ENCODE measurements around the gene PDZRN3.

Gene PDZRN3

GRCh38 chr3:73352841-73353645 lies 271.7 kb downstream of the PDZRN3 start:
- no peak for TF ChIP-seq TAF1 (IDR thresholded peaks at IDR 0.05; ENCODE audit: borderline replicate concordance, insufficient read depth, low read length)
- no peak for TF ChIP-seq POLR2AphosphoS5 (IDR thresholded peaks at IDR 0.05; ENCODE audit: low read depth, low read length)
- TF ChIP-seq, protein P1, sequence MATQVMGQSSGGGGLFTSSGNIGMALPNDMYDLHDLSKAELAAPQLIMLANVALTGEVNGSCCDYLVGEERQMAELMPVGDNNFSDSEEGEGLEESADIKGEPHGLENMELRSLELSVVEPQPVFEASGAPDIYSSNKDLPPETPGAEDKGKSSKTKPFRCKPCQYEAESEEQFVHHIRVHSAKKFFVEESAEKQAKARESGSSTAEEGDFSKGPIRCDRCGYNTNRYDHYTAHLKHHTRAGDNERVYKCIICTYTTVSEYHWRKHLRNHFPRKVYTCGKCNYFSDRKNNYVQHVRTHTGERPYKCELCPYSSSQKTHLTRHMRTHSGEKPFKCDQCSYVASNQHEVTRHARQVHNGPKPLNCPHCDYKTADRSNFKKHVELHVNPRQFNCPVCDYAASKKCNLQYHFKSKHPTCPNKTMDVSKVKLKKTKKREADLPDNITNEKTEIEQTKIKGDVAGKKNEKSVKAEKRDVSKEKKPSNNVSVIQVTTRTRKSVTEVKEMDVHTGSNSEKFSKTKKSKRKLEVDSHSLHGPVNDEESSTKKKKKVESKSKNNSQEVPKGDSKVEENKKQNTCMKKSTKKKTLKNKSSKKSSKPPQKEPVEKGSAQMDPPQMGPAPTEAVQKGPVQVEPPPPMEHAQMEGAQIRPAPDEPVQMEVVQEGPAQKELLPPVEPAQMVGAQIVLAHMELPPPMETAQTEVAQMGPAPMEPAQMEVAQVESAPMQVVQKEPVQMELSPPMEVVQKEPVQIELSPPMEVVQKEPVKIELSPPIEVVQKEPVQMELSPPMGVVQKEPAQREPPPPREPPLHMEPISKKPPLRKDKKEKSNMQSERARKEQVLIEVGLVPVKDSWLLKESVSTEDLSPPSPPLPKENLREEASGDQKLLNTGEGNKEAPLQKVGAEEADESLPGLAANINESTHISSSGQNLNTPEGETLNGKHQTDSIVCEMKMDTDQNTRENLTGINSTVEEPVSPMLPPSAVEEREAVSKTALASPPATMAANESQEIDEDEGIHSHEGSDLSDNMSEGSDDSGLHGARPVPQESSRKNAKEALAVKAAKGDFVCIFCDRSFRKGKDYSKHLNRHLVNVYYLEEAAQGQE (IDR thresholded peaks at IDR 0.05; ENCODE audit: insufficient read depth in 1 of 2, low read depth in 2 of 2, low read length in 2 of 2), result no peak
- no peak for TF ChIP-seq SIN3A (IDR thresholded peaks at IDR 0.05; ENCODE audit: borderline replicate concordance, insufficient read depth, low read length)

GRCh38 chr3:73351423-73352071 lies 273.2 kb downstream of the PDZRN3 start:
- TF ChIP-seq FOXP2 (optimal IDR thresholded peaks at IDR 0.05; ENCODE audit: borderline replicate concordance, extremely low read depth, extremely low read length, insufficient read depth), result no peak
- TF ChIP-seq, protein P1 (IDR thresholded peaks at IDR 0.05; ENCODE audit: insufficient read depth in 1 of 2, low read depth in 2 of 2, low read length in 2 of 2), result no peak

DNA sequence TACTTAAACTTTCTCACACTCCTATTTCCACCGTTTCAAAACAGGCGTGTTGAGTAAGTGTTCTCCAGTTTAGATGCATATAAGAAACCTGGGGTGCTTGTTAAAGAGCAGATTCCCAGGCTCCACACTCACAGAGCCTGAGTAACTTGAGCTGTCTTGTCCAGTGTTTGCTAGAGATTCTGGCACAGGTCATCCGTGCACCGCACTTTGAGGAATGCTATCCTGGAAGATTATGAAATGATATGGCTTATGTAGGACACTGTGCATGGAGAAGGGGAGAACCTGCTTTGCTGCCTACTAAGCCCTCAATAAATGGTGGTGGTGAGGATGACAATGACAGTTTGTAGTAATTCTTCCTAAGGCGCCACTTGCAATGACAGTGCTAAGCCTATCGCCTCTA lies 273.7 kb downstream of the PDZRN3 start:
- TF ChIP-seq FOXP2 (optimal IDR thresholded peaks at IDR 0.05; ENCODE audit: borderline replicate concordance, extremely low read depth, extremely low read length, insufficient read depth), result no peak
- TF ChIP-seq, protein P1 (IDR thresholded peaks at IDR 0.05; ENCODE audit: insufficient read depth in 1 of 2, low read depth in 2 of 2, low read length in 2 of 2), result no peak
- no peak for TF ChIP-seq TAF1 (IDR thresholded peaks at IDR 0.05; ENCODE audit: borderline replicate concordance, insufficient read depth, low read length)
- no peak for TF ChIP-seq SIN3A (IDR thresholded peaks at IDR 0.05; ENCODE audit: borderline replicate concordance, insufficient read depth, low read length)
- TF ChIP-seq POLR2AphosphoS5 (IDR thresholded peaks at IDR 0.05; ENCODE audit: low read depth, low read length), result no peak

DNA sequence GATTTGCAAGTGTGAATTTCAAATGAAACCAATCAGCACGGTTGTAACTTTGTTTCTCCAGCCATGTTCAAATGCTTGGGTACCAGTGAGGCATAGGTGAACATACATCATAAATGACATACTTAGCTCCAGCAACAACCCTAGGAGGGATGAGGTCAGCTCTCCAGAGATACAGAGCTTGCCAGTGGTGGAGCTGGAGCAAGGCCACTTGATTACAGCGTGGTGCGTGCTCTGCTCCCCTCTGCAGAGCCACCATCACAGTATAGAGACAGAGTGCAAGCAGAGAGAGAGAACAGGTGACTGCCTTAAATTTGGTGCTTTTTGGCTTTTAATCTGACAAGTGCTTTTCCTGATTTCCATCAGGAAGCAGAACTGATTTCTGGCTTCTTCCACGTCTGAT lies 275.1 kb downstream of the PDZRN3 start:
- TF ChIP-seq, protein P1 (IDR thresholded peaks at IDR 0.05; ENCODE audit: insufficient read depth in 1 of 2, low read depth in 2 of 2, low read length in 2 of 2), result no peak
- TF ChIP-seq SIN3A (IDR thresholded peaks at IDR 0.05; ENCODE audit: borderline replicate concordance, insufficient read depth, low read length) (no peak), TAF1 (IDR thresholded peaks at IDR 0.05; ENCODE audit: borderline replicate concordance, insufficient read depth, low read length) (no peak)
